WTC11 (cell line): ENCODE measurements around the gene ABLIM3. TPM values are rescaled to one million over a fixed set of nuclear protein-coding genes. Genes with fewer than 3 reads are reported as not detected.

ENCODE experiments used
- ATAC-seq: fragments of 200-7000 bp; cut with Tn5 transposase; 2 replicates; pipeline ENCODE4 v1.10.0; 2021; ENCODE audit warnings: mild to moderate bottlenecking, moderate library complexity
- CTCF ChIA-PET: fragments of 300-600 bp; sonication (Branson Sonifier 250); formaldehyde crosslinking; loops from one replicate; lab custom pipeline; 2021; ENCODE audit warnings: antibody characterized with exemption; lab: Charles Lee
- POLR2A ChIA-PET: fragments of 350-600 bp; sonication (Branson Sonifier 250); formaldehyde crosslinking; loops from one replicate; lab custom pipeline; 2021; ENCODE audit warnings: antibody characterized with exemption; lab: Charles Lee
- DNase-seq: peaks from one replicate; pipeline ENCODE4 v3.0.0; 2021; ENCODE audit warnings: low spot score
- H3K27ac Mint-ChIP-seq: 2 replicates; pipeline ENCODE4 v1.8.0; 2021; ENCODE audit warnings: mixed read lengths
- H3K27me3 Mint-ChIP-seq: 2 replicates; pipeline ENCODE4 v1.8.0; 2021; ENCODE audit warnings: low read depth, mild to moderate bottlenecking, moderate library complexity, mixed read lengths
- H3K36me3 Mint-ChIP-seq: 2 replicates; pipeline ENCODE4 v1.8.0; 2021; ENCODE audit warnings: mixed read lengths
- H3K4me1 Mint-ChIP-seq: 2 replicates; pipeline ENCODE4 v1.8.0; 2022; ENCODE audit warnings: mixed read lengths
- H3K4me3 Mint-ChIP-seq: 2 replicates; pipeline ENCODE4 v1.8.0; 2021; ENCODE audit warnings: mild to moderate bottlenecking, moderate library complexity, mixed read lengths
- H3K9me3 Mint-ChIP-seq: 2 replicates; pipeline ENCODE4 v1.8.0; 2021; ENCODE audit warnings: mixed read lengths
- ARID4B ChIP-seq: sonication (generic); formaldehyde crosslinking; IDR thresholded peaks from 2 replicates; pipeline ENCODE4 v1.8.0; 2023; ENCODE audit warnings: missing genetic modification reagents, mild to moderate bottlenecking, borderline replicate concordance
- CBFB ChIP-seq: sonication (generic); formaldehyde crosslinking; IDR thresholded peaks from 2 replicates; pipeline ENCODE4 v1.8.1; 2022; ENCODE audit warnings: mild to moderate bottlenecking, low read depth, missing genetic modification reagents
- EMX1 ChIP-seq: fragments of 250-450 bp; sonication (Bioruptor Pico); IDR thresholded peaks from 2 replicates; pipeline ENCODE4 v1.8.0; 2021; ENCODE audit warnings: mild to moderate bottlenecking
- GRHL2 ChIP-seq: fragments of 250-450 bp; sonication (Bioruptor Pico); IDR thresholded peaks from 2 replicates; pipeline ENCODE4 v1.8.0; 2022; ENCODE audit warnings: mild to moderate bottlenecking, moderate library complexity; ENCODE audit not compliant: insufficient replicate concordance, severe bottlenecking
- IRF2 ChIP-seq: sonication (generic); formaldehyde crosslinking; IDR thresholded peaks from 2 replicates; pipeline ENCODE4 v1.8.0; 2022; ENCODE audit warnings: low read depth, missing genetic modification reagents, borderline replicate concordance
- MYBL2 ChIP-seq: sonication (generic); formaldehyde crosslinking; IDR thresholded peaks from 2 replicates; pipeline ENCODE4 v1.8.1; 2023; ENCODE audit warnings: mild to moderate bottlenecking, moderate library complexity, missing genetic modification reagents
- NR2C2 ChIP-seq: sonication (generic); formaldehyde crosslinking; IDR thresholded peaks from 2 replicates; pipeline ENCODE4 v1.8.0; 2022; ENCODE audit warnings: mild to moderate bottlenecking, missing genetic modification reagents
- PRDM15 ChIP-seq: sonication (generic); formaldehyde crosslinking; IDR thresholded peaks from 2 replicates; pipeline ENCODE4 v1.8.0; 2022; ENCODE audit warnings: missing genetic modification reagents
- RELA ChIP-seq: sonication (generic); formaldehyde crosslinking; IDR thresholded peaks from 2 replicates; pipeline ENCODE4 v1.8.1; 2022; ENCODE audit warnings: missing genetic modification reagents, mild to moderate bottlenecking, borderline replicate concordance
- SOX15 ChIP-seq: fragments of 250-450 bp; sonication (Bioruptor Pico); IDR thresholded peaks from 2 replicates; pipeline ENCODE4 v1.9.0; 2021; ENCODE audit warnings: mild to moderate bottlenecking
- TCF7 ChIP-seq: sonication (generic); formaldehyde crosslinking; IDR thresholded peaks from 2 replicates; pipeline ENCODE4 v1.8.0; 2022; ENCODE audit warnings: mild to moderate bottlenecking, low read depth, missing genetic modification reagents, moderate library complexity
- ZNF138 ChIP-seq: sonication (generic); formaldehyde crosslinking; conservative IDR thresholded peaks from 2 replicates; pipeline ENCODE4 v1.8.1; 2022; ENCODE audit warnings: mild to moderate bottlenecking, moderate library complexity, missing genetic modification reagents
- ZNF232 ChIP-seq: sonication (generic); formaldehyde crosslinking; IDR thresholded peaks from 2 replicates; pipeline ENCODE4 v1.8.0; 2022; ENCODE audit warnings: mild to moderate bottlenecking, missing genetic modification reagents
- total RNA-seq: library from RNA; stranded (reverse); gene quantifications from 3 replicates; pipeline ENCODE4 v1.2.3, GENCODE V29; 2021
- TF ChIP-seq, protein P1 (sequence below): sonication (generic); formaldehyde crosslinking; IDR thresholded peaks from 2 replicates; pipeline ENCODE4 v1.8.0; 2022; ENCODE audit warnings: mild to moderate bottlenecking, missing genetic modification reagents
- TF ChIP-seq, protein P2 (sequence below): sonication (generic); formaldehyde crosslinking; conservative IDR thresholded peaks from 2 replicates; pipeline ENCODE4 v1.8.1; 2022; ENCODE audit warnings: mild to moderate bottlenecking, missing genetic modification reagents
- TF ChIP-seq, protein P3 (sequence below): sonication (generic); formaldehyde crosslinking; IDR thresholded peaks from 2 replicates; pipeline ENCODE4 v1.8.1; 2023; ENCODE audit warnings: mild to moderate bottlenecking, missing genetic modification reagents, borderline replicate concordance
- TF ChIP-seq, protein P4 (sequence below): sonication (generic); formaldehyde crosslinking; IDR thresholded peaks from 2 replicates; pipeline ENCODE4 v1.8.1; 2023; ENCODE audit warnings: mild to moderate bottlenecking, moderate library complexity, missing genetic modification reagents

ABLIM3 gene
- total RNA-seq, 1 experiment from 2014 or later = 0.33 TPM

- Mint-ChIP-seq H3K9me3 (peaks cover 3% of the 10 kb centered on the region; the same call in 1 of the 2 replicates), H3K27me3 (peaks cover 18% of the 10 kb centered on the region), H3K36me3 (no peaks in the 10 kb centered on the region; the same call in 1 of the 2 replicates), H3K27ac (no peak overlapping the region), H3K4me3 (no peak overlapping the region), H3K4me1 (peaks cover 14% of the 10 kb centered on the region)
- DNase-seq = no peak
- POLR2A ChIA-PET = no interaction called here
- CTCF ChIA-PET = interaction anchor here (1.4 to 3.0 kb wide), 2 partner anchors 13 to 37 kb away, joined by 3 to 9 read pairs; no protein-coding TSS in a partner anchor
- ATAC-seq = no peak
- TF ChIP-seq, protein P1, sequence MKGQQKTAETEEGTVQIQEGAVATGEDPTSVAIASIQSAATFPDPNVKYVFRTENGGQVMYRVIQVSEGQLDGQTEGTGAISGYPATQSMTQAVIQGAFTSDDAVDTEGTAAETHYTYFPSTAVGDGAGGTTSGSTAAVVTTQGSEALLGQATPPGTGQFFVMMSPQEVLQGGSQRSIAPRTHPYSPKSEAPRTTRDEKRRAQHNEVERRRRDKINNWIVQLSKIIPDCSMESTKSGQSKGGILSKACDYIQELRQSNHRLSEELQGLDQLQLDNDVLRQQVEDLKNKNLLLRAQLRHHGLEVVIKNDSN (CRISPR knock-in tag) = no peak
- TF ChIP-seq, protein P2, sequence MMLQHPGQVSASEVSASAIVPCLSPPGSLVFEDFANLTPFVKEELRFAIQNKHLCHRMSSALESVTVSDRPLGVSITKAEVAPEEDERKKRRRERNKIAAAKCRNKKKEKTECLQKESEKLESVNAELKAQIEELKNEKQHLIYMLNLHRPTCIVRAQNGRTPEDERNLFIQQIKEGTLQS = no peak
- TF ChIP-seq, protein P3, sequence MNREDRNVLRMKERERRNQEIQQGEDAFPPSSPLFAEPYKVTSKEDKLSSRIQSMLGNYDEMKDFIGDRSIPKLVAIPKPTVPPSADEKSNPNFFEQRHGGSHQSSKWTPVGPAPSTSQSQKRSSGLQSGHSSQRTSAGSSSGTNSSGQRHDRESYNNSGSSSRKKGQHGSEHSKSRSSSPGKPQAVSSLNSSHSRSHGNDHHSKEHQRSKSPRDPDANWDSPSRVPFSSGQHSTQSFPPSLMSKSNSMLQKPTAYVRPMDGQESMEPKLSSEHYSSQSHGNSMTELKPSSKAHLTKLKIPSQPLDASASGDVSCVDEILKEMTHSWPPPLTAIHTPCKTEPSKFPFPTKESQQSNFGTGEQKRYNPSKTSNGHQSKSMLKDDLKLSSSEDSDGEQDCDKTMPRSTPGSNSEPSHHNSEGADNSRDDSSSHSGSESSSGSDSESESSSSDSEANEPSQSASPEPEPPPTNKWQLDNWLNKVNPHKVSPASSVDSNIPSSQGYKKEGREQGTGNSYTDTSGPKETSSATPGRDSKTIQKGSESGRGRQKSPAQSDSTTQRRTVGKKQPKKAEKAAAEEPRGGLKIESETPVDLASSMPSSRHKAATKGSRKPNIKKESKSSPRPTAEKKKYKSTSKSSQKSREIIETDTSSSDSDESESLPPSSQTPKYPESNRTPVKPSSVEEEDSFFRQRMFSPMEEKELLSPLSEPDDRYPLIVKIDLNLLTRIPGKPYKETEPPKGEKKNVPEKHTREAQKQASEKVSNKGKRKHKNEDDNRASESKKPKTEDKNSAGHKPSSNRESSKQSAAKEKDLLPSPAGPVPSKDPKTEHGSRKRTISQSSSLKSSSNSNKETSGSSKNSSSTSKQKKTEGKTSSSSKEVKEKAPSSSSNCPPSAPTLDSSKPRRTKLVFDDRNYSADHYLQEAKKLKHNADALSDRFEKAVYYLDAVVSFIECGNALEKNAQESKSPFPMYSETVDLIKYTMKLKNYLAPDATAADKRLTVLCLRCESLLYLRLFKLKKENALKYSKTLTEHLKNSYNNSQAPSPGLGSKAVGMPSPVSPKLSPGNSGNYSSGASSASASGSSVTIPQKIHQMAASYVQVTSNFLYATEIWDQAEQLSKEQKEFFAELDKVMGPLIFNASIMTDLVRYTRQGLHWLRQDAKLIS (CRISPR knock-in tag) = no peak
- TF ChIP-seq ARID4B (CRISPR knock-in tag) = no peak
- no peak for TF ChIP-seq SOX15 (CRISPR knock-in tag)
- no peak for TF ChIP-seq ZNF138 (CRISPR knock-in tag)
- no peak for TF ChIP-seq TCF7
- TF ChIP-seq ZNF232 (CRISPR knock-in tag) = no peak
Observed at GRCh38 chr5:149277801-149278200, 136.5 kb downstream of the ABLIM3 start.

DNA sequence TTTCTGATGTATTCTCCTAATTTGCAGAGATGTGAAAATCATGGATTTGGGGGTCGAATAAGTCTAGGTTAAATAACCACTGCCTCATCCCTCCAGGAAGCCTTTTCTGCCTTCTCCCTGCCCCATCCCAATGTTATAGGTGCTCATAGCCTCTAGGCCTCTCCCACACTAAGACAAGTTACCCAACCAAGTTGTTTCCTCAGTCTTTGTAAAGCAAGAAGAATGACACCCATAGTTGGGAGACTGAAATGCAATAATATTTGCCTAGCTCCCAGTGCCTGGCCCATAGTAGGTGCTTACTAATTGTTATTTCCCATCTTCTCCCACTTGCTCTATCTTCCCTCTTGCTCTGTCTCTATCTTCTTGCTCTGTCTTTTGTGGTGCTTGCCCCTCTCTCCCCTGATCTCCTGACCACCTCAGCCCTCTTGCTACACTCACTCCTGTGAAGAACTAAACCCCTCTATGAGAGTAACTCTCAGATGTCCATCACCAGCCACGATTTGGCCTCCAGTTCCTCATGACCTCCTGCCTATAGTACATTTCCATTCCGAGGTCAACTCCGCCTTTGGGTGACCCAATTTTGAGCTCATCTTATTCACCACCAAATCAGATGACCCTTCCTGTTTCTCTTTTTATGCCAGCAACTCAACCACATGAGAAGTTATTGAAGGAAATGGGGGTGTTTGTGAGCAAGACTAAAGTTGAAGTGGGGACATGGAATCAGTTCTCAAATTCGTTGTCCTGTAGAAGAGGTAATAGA lies 137.3 kb downstream of the ABLIM3 start:
- no peak for ATAC-seq
- Mint-ChIP-seq H3K27me3 (peaks cover 9% of the 10 kb centered on the region), H3K36me3 (no peaks in the 10 kb centered on the region; the same call in 1 of the 2 replicates), H3K9me3 (peaks cover 3% of the 10 kb centered on the region; the same call in 1 of the 2 replicates), H3K4me3 (no peak overlapping the region), H3K27ac (no peak overlapping the region), H3K4me1 (peaks cover 6% of the 10 kb centered on the region)
- DNase-seq = no peak
- ChIA-PET POLR2A (no interaction called here), CTCF (interaction anchor here (1.0 to 3.0 kb wide), 3 partner anchors 13 to 36 kb away, joined by 3 to 9 read pairs (median 3); no protein-coding TSS in a partner anchor)
- TF ChIP-seq, protein P4, sequence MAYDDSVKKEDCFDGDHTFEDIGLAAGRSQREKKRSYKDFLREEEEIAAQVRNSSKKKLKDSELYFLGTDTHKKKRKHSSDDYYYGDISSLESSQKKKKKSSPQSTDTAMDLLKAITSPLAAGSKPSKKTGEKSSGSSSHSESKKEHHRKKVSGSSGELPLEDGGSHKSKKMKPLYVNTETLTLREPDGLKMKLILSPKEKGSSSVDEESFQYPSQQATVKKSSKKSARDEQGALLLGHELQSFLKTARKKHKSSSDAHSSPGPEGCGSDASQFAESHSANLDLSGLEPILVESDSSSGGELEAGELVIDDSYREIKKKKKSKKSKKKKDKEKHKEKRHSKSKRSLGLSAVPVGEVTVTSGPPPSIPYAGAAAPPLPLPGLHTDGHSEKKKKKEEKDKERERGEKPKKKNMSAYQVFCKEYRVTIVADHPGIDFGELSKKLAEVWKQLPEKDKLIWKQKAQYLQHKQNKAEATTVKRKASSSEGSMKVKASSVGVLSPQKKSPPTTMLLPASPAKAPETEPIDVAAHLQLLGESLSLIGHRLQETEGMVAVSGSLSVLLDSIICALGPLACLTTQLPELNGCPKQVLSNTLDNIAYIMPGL = no peak
- no peak for TF ChIP-seq GRHL2 (CRISPR knock-in tag)
- no peak for TF ChIP-seq CBFB (CRISPR knock-in tag)
- TF ChIP-seq IRF2 (CRISPR knock-in tag) = no peak
- no peak for TF ChIP-seq NR2C2
- TF ChIP-seq RELA (CRISPR knock-in tag) = no peak
- no peak for TF ChIP-seq EMX1
- no peak for TF ChIP-seq MYBL2
- TF ChIP-seq PRDM15 (CRISPR knock-in tag) = no peak
